Liver (tissue), 9 donors: ENCODE measurements around the gene MFSD11. TPM values are rescaled to one million over a fixed set of nuclear protein-coding genes. Genes with fewer than 3 reads are reported as not detected.

Experiments used
- DNase-seq: peaks from one replicate; pipeline ENCODE4 v3.0.0-alpha.2; 2017; ENCODE audit warnings: low spot score
- H3K27ac ChIP-seq, 2 donors: one replicate each; pipeline ENCODE4 v1.7.0; 2013; ENCODE audit warnings: inconsistent platforms in 2 of 2, low read length in 2 of 2, control low read depth in 1 of 2, low read depth in 1 of 2, mild to moderate bottlenecking in 1 of 2
- H3K27me3 ChIP-seq, 4 donors: one replicate each; pipeline versions ENCODE4 v1.6.1 to v1.7.0; 2013; ENCODE audit warnings: low read length in 3 of 4, inconsistent platforms in 1 of 4, mild to moderate bottlenecking in 1 of 4, moderate library complexity in 1 of 4; ENCODE audit not compliant: control insufficient read depth in 4 of 4, insufficient read depth in 4 of 4
- H3K36me3 ChIP-seq, 4 donors: one replicate each; pipeline versions ENCODE4 v1.6.1 to v1.7.0; 2013; ENCODE audit warnings: low read length in 3 of 4, mild to moderate bottlenecking in 3 of 4, low read depth in 1 of 4, moderate library complexity in 1 of 4; ENCODE audit not compliant: control insufficient read depth in 4 of 4, insufficient read depth in 3 of 4
- H3K4me1 ChIP-seq, 4 donors: one replicate each; pipeline versions ENCODE4 v1.6.1 to v1.7.0; 2013; ENCODE audit warnings: low read length in 3 of 4, mild to moderate bottlenecking in 3 of 4, moderate library complexity in 1 of 4; ENCODE audit not compliant: control insufficient read depth in 4 of 4, insufficient read depth in 4 of 4
- H3K4me3 ChIP-seq, 3 donors: one replicate each; pipeline versions ENCODE4 v1.6.1 to v1.7.0; 2013; ENCODE audit warnings: low read length in 3 of 3, control low read depth in 1 of 3, low read depth in 1 of 3, mild to moderate bottlenecking in 1 of 3
- H3K9ac ChIP-seq, 2 donors: one replicate each; pipeline ENCODE4 v1.7.0; 2013; ENCODE audit warnings: low read length in 2 of 2, mild to moderate bottlenecking in 2 of 2, moderate library complexity in 2 of 2, control low read depth in 1 of 2, low read depth in 1 of 2
- H3K9me3 ChIP-seq, 4 donors: one replicate each; pipeline versions ENCODE4 v1.6.1 to v1.7.0; 2013; ENCODE audit warnings: low read length in 3 of 4; ENCODE audit not compliant: control insufficient read depth in 4 of 4
- EGR1 ChIP-seq, 2 donors: IDR thresholded peaks; 2 replicates each; pipeline ENCODE4 v1.6.1; 2016 to 2018; ENCODE audit warnings: antibody characterized with exemption in 2 of 2, low read depth in 2 of 2
- FOXA1 ChIP-seq: IDR thresholded peaks from 2 replicates; pipeline ENCODE4 v1.6.1; 2016; ENCODE audit warnings: antibody characterized with exemption
- GABPA ChIP-seq, 2 donors: IDR thresholded peaks in 1 of 2; conservative IDR thresholded peaks in 1 of 2; 2 replicates each; pipeline ENCODE4 v1.6.1; 2016; ENCODE audit warnings: antibody characterized with exemption in 2 of 2, mild to moderate bottlenecking in 1 of 2, moderate library complexity in 1 of 2
- HNF4A ChIP-seq, 2 donors: conservative IDR thresholded peaks; 2 replicates each; pipeline ENCODE4 v1.6.1; 2016; ENCODE audit warnings: antibody characterized with exemption in 2 of 2, mild to moderate bottlenecking in 2 of 2
- HNF4G ChIP-seq: IDR thresholded peaks from 2 replicates; pipeline ENCODE4 v1.6.1; 2016; ENCODE audit warnings: antibody characterized with exemption
- NR2F2 ChIP-seq: IDR thresholded peaks from 2 replicates; pipeline ENCODE4 v1.6.1; 2016; ENCODE audit warnings: antibody characterized with exemption
- RXRA ChIP-seq, 2 donors: IDR thresholded peaks; 2 replicates each; pipeline ENCODE4 v1.6.1; 2017 to 2018; ENCODE audit warnings: antibody characterized with exemption in 2 of 2, mild to moderate bottlenecking in 1 of 2
- SP1 ChIP-seq: IDR thresholded peaks from 2 replicates; pipeline ENCODE4 v1.6.1; 2018; ENCODE audit warnings: antibody characterized with exemption, mild to moderate bottlenecking
- TAF1 ChIP-seq: conservative IDR thresholded peaks from 2 replicates; pipeline ENCODE4 v1.6.1; 2016; ENCODE audit warnings: antibody characterized with exemption, mild to moderate bottlenecking
- WGBS: extraction: QIAGEN DNeasy Blood & Tissue Kit; methylation state at CpG from one replicate; pipeline ENCODE4 v1.1.7; 2013; 5-methylcytosine and 5-hydroxymethylcytosine counted together
- polyA plus RNA-seq, 2 donors: library from polyadenylated mRNA; stranded (reverse) in 1 of 2; unstranded in 1 of 2; fragments of 200-250 nt in 1 of 2; fragments of >200 nt in 1 of 2; fragmentation: Nextera tagmentation in 1 of 2; extraction: Ambion mirVana in 1 of 2; gene quantifications; one replicate each; pipeline versions ENCODE4 v1.2.1 to v1.2.3, GENCODE V29; 2013 to 2015
- total RNA-seq, 2 donors: library from RNA; depleted of rRNA; stranded (reverse); fragments of >200 nt; gene quantifications; one replicate each; pipeline ENCODE4 v1.2.3, GENCODE V29; 2014
- TF ChIP-seq, protein P1 (sequence below): IDR thresholded peaks from 2 replicates; pipeline ENCODE4 v1.6.1; 2016; ENCODE audit warnings: antibody characterized with exemption, mild to moderate bottlenecking
- TF ChIP-seq, protein P2 (sequence below): IDR thresholded peaks from 2 replicates; pipeline ENCODE4 v1.6.1; 2016; ENCODE audit warnings: antibody characterized with exemption
- TF ChIP-seq, protein P3 (sequence below): IDR thresholded peaks from 2 replicates; pipeline ENCODE4 v1.6.1; 2016; ENCODE audit warnings: antibody characterized with exemption
- TF ChIP-seq, protein P4 (sequence below): fragments of 150-350 bp; IDR thresholded peaks from 2 replicates; pipeline ENCODE4 v1.5.1; 2017; ENCODE audit warnings: improper control_type of control experiment, low read depth, low read length; ENCODE audit not compliant: missing input control
- donor health status: healthy.
- donor health status: healthy.
- donor health status: healthy.
- donor health status: healthy.
- donor health status: healthy.

The MFSD11 gene
- total and polyA plus RNA-seq, 4 donors = 8.6 to 26.9 (median 17.5) TPM

DNA sequence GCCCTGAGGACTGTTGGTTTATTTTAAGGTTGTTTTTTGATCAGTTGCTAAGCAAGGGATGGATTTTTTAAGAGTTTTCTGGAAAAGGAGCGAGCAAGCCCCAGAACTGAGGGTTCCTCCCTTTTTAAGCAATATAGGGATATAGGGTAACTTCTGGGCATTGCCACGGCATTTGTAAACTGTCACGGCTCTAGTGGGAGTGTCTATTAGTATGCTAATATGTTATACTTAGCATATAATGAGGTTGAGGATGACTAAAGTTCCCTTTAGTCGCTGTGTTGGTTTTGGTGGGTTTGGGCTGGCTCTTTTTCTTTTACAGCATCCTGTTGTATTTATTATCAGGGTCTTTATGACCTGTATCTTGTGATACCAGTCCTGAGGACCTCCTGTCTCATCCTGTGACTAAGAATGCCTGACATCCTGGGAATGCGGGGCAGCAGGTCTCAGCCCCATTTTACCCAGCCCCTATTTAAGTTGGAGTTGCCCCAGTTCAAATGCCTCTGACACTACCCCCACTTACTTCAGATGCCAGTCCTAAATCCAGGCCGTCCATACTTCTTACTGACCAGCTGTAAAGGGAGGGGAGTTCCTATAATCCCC lies 59.4 kb downstream of the MFSD11 start (continued):
- TF ChIP-seq, protein P1, sequence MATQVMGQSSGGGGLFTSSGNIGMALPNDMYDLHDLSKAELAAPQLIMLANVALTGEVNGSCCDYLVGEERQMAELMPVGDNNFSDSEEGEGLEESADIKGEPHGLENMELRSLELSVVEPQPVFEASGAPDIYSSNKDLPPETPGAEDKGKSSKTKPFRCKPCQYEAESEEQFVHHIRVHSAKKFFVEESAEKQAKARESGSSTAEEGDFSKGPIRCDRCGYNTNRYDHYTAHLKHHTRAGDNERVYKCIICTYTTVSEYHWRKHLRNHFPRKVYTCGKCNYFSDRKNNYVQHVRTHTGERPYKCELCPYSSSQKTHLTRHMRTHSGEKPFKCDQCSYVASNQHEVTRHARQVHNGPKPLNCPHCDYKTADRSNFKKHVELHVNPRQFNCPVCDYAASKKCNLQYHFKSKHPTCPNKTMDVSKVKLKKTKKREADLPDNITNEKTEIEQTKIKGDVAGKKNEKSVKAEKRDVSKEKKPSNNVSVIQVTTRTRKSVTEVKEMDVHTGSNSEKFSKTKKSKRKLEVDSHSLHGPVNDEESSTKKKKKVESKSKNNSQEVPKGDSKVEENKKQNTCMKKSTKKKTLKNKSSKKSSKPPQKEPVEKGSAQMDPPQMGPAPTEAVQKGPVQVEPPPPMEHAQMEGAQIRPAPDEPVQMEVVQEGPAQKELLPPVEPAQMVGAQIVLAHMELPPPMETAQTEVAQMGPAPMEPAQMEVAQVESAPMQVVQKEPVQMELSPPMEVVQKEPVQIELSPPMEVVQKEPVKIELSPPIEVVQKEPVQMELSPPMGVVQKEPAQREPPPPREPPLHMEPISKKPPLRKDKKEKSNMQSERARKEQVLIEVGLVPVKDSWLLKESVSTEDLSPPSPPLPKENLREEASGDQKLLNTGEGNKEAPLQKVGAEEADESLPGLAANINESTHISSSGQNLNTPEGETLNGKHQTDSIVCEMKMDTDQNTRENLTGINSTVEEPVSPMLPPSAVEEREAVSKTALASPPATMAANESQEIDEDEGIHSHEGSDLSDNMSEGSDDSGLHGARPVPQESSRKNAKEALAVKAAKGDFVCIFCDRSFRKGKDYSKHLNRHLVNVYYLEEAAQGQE = no peak
- TF ChIP-seq, protein P2, sequence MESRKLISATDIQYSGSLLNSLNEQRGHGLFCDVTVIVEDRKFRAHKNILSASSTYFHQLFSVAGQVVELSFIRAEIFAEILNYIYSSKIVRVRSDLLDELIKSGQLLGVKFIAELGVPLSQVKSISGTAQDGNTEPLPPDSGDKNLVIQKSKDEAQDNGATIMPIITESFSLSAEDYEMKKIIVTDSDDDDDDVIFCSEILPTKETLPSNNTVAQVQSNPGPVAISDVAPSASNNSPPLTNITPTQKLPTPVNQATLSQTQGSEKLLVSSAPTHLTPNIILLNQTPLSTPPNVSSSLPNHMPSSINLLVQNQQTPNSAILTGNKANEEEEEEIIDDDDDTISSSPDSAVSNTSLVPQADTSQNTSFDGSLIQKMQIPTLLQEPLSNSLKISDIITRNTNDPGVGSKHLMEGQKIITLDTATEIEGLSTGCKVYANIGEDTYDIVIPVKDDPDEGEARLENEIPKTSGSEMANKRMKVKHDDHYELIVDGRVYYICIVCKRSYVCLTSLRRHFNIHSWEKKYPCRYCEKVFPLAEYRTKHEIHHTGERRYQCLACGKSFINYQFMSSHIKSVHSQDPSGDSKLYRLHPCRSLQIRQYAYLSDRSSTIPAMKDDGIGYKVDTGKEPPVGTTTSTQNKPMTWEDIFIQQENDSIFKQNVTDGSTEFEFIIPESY = no peak
- TF ChIP-seq GABPA (IDR thresholded peaks at IDR 0.05 in 1 of 2, conservative IDR thresholded peaks at IDR 0.05 in 1 of 2) (no peak), EGR1 (IDR thresholded peaks at IDR 0.05; ENCODE audit: low read depth in 2 of 2) (no peak)

DNA sequence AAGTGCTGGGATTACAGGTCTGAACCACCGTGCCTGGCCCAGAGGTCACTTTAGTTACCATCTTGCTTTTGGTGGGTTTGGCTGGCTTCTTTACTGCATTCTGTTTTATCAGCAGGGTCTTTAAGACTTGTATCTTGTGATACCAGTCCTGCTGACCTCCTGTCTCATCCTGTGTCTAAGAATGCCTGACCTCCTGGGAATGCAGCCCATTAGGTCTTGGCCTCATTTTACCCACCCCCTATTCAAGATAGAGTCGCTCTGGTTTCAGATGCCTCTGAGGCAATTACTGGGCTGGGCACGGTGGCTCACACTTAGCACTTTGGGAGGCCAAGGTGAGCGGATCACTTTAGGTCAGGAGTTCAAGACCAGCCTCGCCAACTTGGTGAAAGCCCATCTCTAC lies 63.8 kb downstream of the MFSD11 start:
- Histone ChIP-seq H3K27me3 (no peaks in the 10 kb centered on the region), H3K9ac (no peak overlapping the region), H3K27ac (no peak overlapping the region), H3K9me3 (no peaks in the 10 kb centered on the region), H3K36me3 (no peaks in the 10 kb centered on the region), H3K4me1 (no peaks in the 10 kb centered on the region), H3K4me3 (no peak overlapping the region)
- DNase-seq = no peak
- WGBS = 86% methylated on average over 5 of the region's 5 CpGs
- TF ChIP-seq HNF4G (no peak), RXRA (IDR thresholded peaks at IDR 0.05) (no peak), TAF1 (no peak), FOXA1 (no peak), EGR1 (IDR thresholded peaks at IDR 0.05; ENCODE audit: low read depth in 2 of 2) (no peak), NR2F2 (no peak), HNF4A (conservative IDR thresholded peaks at IDR 0.05) (no peak), SP1 (no peak)
- TF ChIP-seq, protein P3, sequence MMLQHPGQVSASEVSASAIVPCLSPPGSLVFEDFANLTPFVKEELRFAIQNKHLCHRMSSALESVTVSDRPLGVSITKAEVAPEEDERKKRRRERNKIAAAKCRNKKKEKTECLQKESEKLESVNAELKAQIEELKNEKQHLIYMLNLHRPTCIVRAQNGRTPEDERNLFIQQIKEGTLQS = no peak
- TF ChIP-seq, protein P2 = no peak

DNA sequence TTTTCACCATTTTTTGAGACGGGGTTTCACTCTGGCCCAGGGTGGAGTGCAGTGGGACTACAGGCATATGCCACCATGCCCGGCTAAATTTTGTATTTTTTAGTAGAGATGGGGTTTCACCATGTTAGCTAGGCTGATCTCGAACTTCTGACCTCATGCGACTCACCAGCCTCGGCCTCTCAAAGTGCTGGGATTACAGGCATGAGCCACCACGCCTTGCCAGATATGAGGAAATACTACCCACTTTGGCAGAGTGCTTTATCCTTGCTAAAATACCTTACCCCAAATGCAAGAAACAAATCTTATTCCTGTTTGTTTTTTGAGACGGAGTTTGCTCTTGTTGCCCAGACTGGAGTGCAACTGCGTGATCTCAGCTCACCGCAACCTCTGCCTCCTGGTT lies 67.4 kb downstream of the MFSD11 start:
- H3K4me3 ChIP-seq = no peak overlapping the region
- H3K9ac ChIP-seq = no peak overlapping the region
- DNase-seq = no peak
- H3K36me3 ChIP-seq = no peaks in the 10 kb centered on the region
- H3K27ac ChIP-seq = no peak overlapping the region
- no peaks in the 10 kb centered on the region for H3K27me3 ChIP-seq
- H3K9me3 ChIP-seq = no peaks in the 10 kb centered on the region
- no peaks in the 10 kb centered on the region for H3K4me1 ChIP-seq
- WGBS = 91% methylated on average over 9 of the region's 9 CpGs
- TF ChIP-seq, protein P1 = no peak
- TF ChIP-seq, protein P3 = no peak
- TF ChIP-seq RXRA (IDR thresholded peaks at IDR 0.05) (no peak), TAF1 (no peak), EGR1 (IDR thresholded peaks at IDR 0.05; ENCODE audit: low read depth in 2 of 2) (no peak), GABPA (IDR thresholded peaks at IDR 0.05 in 1 of 2, conservative IDR thresholded peaks at IDR 0.05 in 1 of 2) (no peak)
- TF ChIP-seq, protein P4, sequence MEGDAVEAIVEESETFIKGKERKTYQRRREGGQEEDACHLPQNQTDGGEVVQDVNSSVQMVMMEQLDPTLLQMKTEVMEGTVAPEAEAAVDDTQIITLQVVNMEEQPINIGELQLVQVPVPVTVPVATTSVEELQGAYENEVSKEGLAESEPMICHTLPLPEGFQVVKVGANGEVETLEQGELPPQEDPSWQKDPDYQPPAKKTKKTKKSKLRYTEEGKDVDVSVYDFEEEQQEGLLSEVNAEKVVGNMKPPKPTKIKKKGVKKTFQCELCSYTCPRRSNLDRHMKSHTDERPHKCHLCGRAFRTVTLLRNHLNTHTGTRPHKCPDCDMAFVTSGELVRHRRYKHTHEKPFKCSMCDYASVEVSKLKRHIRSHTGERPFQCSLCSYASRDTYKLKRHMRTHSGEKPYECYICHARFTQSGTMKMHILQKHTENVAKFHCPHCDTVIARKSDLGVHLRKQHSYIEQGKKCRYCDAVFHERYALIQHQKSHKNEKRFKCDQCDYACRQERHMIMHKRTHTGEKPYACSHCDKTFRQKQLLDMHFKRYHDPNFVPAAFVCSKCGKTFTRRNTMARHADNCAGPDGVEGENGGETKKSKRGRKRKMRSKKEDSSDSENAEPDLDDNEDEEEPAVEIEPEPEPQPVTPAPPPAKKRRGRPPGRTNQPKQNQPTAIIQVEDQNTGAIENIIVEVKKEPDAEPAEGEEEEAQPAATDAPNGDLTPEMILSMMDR = no peak
